GM21825 (cell line): ENCODE measurements around the gene GRM7.

Experiments used
- ATAC-seq: cut with Tn5 transposase; IDR thresholded peaks from one replicate; pipeline ENCODE4 v1.9.1; 2021; ENCODE audit warnings: mild to moderate bottlenecking, moderate library complexity; ENCODE audit not compliant: unreplicated experiment

The GRM7 gene

DNA sequence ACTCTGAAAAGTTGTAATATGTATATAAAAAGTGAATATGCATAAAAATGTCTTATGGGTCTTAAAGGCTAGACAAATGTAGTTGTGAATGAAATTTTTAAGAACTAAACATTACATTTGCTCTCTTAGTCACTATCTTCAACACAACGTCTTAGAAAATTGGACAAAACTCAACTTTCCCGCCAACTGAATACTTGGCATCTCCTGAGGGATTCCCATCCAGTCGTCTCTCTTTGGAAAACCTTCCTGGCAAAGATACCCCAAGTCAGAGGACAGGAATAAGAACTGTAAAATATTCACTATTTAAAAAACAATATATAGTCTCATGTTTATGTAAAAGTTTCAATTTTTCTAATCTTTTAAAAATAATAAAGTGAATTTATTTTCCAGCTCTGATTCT, 354.8 kb downstream of the GRM7 start:
- ATAC-seq = no peak

DNA sequence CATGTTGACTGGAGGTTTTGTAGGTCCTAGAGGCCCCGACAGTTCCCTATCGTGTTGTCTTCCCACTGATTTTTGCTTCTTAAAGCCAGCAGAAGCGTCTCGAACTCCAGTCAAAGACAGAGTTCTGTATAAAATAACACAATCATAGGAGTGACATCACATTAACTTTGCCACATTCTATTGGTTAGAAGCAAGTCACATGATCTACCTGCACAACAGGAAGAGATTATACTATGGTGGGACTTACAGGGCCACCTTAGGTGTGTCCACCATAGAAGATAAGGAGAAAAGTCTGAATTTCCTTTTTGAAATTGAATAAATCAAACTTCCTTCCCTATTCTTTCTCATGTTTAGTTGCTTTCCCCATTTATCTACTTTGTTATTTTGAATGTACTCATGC, 365.5 kb downstream of the GRM7 start:
- ATAC-seq = no peak

GRCh38 chr3:7238565-7239295, 377.8 kb downstream of the GRM7 start:
- ATAC-seq = no peak

DNA sequence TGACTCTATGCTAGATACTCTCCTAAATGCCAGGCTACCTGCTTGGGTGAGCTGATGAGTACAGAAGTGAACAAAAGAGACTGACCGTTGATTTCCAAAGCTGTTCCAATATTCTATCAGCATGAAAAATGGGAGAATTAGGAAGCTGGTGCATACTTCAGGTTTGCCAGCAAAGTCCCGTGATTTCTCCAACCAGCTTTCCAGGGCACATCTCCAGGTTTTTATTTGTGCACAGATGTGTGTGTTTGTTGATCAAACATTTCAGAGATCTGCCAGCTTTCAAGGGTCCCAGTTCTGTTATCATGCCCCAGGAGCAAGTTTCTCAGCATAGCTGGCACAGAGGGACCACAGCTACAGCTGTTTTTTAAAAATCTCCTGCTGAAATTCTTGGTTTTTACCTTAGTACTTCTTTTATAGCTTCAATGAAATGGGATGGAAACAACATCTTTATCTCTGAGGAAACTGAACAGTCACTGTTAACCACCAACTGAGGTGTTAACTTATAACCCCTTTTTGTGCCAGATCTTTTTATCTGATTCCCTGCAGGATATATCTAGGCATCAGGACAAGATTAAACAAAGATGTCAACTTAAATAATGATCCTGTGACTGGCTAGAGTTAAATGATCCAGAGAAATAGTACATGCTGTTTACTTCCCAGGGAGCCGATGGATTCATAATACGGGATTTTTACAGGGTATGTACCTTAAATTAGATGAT, 380.8 kb downstream of the GRM7 start:
- ATAC-seq = no peak

DNA sequence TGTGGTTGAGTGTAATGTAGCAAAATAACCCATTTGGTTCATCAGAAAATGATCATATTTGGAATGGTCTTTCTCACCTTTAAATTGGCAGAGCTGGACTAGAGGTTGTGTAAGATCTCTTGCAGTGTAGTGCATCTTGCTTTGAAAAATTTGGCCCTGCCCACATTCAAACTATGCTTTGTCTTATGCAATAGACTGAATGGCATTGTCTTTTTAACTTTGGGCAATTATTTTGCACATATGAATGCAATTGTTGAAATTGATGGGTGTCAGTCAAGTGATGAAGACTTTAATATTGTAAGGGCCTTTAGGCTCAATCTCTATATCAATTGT, 381.4 kb downstream of the GRM7 start:
- no peak for ATAC-seq

DNA sequence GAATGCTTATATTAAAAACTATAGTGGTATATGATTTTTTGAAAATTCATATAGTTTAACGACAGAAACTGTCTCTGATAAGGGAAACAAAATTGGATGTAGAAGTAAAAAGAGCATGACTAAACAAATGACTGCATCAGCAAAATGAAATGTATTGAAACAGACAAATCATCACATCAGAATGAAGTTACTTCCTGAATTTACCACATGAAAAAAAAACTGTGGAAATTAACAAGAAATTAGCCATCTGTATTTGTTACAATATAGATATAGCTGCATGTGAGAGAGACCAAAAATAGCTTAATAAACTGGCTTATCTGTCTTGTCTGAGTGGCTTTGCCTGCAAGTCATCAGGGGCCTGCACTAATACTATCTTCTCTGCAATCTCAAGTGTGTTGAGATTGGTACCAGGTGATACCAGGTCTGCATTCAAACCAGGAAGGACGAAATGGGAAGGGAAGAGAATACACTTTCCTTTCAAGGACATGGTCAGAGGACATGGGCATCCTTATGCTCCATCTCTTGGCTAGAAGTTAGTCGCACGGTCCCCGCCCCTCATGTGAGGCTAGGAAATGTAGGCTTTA, 388.7 kb downstream of the GRM7 start:
- ATAC-seq = no peak

- no peak for ATAC-seq
Observed at GRCh38 chr3:7254251-7254650, 393.3 kb downstream of the GRM7 start.

GRCh38 chr3:7260975-7261374, 400.1 kb downstream of the GRM7 start:
- no peak for ATAC-seq

DNA sequence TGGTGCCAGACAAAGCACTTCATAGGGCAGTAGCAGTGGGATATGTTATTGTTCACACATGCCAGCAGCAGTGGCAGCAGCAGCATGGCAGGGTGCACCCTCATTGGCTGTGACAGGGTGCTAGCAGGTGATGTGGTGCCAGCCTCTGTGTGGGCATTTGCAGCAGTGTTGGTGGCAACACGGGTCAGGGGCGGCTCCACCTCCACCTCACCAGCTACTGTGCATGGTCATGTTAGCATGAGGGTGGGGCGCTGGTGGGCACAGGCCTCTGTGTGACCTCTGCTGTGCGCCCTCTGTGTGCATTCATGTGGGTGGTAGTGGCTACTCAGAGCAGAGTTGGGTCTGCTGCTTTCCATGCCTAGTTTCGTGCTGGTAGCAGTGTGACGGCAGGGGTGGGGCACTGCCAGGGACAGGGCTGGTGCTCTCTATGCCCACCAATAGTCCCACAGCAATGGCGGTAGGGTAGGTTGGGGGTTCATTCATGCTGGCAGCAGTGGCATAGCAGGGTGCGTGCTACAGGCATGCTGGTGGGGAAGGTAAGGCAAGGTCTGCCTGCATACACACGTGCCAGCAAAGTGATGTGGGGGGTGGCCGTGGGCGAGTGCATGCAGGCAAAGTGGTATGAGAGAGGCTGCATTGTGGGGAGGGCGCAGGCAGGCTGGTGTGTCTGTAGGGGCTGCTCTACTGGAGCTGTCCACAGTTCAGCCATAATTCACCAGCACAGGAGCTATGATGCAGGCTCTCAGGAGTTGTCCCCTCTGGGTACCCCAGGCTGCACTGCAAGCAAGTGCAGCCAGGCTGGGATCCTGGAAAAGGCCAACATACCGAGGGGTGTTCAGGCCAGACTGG, 402.7 kb downstream of the GRM7 start:
- ATAC-seq = no peak

GRCh38 chr3:7264196-7264526, 403.2 kb downstream of the GRM7 start:
- ATAC-seq = no peak

GRCh38 chr3:7265736-7266135, 404.8 kb downstream of the GRM7 start:
- ATAC-seq = no peak

DNA sequence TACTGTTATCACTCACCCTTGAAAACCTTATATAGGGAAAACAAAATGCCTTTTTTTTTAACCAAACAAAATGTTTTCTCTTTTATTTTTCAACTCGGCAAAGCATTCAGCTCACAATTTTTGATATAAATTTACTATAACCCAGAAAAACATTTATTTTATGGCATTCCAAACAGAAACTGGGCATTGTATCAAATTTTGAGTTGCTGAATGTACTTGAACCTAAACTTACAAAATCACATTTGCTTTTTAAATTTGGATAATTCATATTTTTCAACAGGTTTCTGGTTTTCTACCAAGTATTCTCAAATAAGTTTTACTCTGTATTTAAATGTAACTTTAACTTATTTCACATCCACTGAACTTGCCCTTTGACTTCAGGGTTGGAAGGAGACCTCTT, 405.6 kb downstream of the GRM7 start:
- ATAC-seq = no peak

DNA sequence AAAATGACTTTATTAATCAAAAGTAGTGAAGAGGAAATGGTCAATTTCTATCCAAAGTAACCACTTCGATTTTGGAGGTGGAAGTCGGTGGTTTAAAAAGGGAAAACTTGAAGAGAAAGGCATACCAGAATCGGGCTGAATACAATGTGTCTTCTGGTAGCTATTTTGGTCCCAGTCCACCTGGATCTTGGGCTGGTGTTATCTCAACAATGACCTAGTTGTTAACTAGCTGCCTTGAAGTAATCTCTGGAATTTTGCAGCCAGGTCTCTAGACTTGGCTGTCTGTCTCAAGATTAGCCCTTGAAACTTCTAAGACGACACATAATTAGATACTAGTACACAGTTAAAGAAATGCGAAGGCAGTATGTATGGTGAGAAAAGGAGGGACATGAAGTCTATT, 409.8 kb downstream of the GRM7 start:
- ATAC-seq = no peak

DNA sequence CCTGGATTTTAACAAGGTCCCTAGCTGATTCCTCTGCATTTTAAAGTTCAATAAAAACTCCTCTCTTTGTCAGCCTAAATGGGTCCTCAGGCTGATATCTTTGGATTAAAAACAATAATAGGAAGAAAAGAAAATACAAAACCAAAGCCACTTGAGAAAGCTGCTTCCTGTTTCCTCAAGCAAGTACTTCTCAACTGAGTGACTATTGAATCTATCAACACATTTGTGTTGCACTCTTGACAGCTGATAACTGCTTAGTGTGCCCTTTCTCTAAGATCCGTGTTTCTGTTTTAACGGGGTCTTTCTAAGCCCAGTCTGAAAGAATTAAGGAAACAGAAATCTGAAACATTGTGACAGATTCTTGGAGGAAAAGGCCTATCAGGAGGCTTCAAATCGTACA, 410.7 kb downstream of the GRM7 start:
- ATAC-seq = no peak

- ATAC-seq = no peak
Observed at GRCh38 chr3:7272203-7272602, 411.3 kb downstream of the GRM7 start.

DNA sequence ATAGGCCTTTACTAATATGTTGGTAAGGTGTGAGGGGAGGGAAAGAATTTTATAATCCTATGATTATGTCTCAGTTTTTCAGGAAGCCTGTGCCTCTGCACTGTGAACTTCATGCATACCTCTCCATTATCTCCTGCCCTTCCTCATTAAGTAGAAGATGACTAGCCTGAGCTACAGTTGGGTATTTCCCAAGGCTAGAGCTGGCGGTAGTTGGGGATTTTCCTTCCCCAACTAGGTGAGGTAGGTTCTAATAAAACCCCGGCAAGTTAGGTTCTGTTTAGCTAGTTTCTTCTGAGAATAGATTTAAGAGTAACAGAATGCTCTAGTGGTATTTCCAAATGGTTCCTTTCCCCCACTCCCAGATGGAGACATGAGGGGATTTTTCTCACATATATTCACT, 414.5 kb downstream of the GRM7 start:
- no peak for ATAC-seq

DNA sequence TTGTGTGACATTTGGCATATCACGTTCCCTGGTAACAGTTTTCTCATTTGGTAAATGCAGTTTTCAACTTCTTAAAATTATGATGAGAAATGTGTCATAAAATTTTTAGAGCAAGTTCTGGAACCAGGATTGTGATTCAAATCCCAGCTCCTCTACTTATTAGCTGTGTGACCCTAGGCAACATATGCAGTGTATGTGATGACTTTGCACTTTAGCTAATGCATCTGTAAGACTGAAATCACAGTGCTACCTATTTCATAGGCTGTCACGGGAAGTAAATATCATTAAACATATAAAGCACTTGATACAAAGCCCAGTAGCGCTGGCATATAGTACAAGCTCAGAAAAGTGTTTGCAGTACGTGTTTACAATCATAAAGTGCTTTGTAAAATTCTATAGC, 419.4 kb downstream of the GRM7 start:
- no peak for ATAC-seq

GRCh38 chr3:7282988-7283387, 422.1 kb downstream of the GRM7 start:
- ATAC-seq = no peak

GRCh38 chr3:7285505-7285904, 424.6 kb downstream of the GRM7 start:
- no peak for ATAC-seq

DNA sequence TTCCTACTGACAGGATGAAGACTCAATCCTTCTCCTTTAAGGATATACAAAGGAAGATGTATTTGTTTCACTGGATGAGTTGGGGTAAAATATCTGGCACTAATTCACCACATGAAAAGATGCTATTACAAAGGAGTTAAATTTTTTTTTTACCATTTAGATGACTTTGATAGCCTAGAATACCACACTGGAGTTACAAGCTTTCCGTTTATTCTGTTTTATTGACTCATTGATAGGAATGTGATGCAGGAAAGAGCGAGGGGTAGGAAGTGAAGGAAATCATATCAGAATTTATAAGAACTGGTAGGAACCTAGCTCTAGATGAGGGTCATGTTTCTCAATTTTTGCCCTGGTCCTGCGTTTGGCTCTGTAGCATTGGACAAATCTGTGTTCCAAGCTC, 427.2 kb downstream of the GRM7 start:
- no peak for ATAC-seq

DNA sequence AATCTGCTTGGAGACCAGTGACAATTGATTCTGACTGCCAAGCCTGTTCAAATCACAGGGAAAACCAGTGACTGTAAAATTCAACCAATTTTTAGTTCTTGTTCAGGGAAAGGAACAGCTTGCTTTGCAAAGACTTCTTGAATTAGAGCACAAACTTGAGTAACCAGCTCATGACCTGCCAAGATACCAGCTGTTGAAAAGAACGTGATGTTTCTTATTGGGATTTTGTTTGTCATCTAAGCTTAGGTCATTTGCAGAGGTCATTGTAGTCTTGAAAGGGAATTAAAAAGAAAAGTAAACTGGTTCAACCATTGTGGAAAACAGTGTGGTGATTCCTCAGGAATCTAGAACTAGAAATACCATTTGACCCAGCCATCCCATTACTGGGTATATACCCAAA, 428.2 kb downstream of the GRM7 start:
- ATAC-seq = no peak
